DND-41 (cell line): ENCODE measurements around the gene GCFC2.

Source experiments
- ATAC-seq: fragments of 200-7000 bp; cut with Tn5 transposase; 3 replicates; pipeline ENCODE4 v1.9.1; 2021; ENCODE audit warnings: low read depth; ENCODE audit not compliant: insufficient read depth
- DNase-seq: peaks from one replicate; pipeline ENCODE4 v3.0.0-alpha.2; 2020
- H2AFZ ChIP-seq: 2 replicates; pipeline ENCODE4 v1.6.0; 2012; ENCODE audit warnings: low read depth, low read length
- H3K27ac ChIP-seq: 2 replicates; pipeline ENCODE4 v1.5.1; 2012; ENCODE audit warnings: low read length, inconsistent platforms
- H3K27me3 ChIP-seq: fragments of 200-600 bp; sonication (generic); 2 replicates; pipeline ENCODE4 v1.6.0; 2012; ENCODE audit warnings: low read length, mild to moderate bottlenecking, inconsistent platforms; ENCODE audit not compliant: insufficient read depth, poor library complexity
- H3K36me3 ChIP-seq: 2 replicates; pipeline ENCODE4 v1.5.1; 2012; ENCODE audit warnings: low read length, inconsistent platforms; ENCODE audit not compliant: insufficient read depth
- H3K4me1 ChIP-seq: 2 replicates; pipeline ENCODE4 v1.5.1; 2012; ENCODE audit warnings: mild to moderate bottlenecking, low read length; ENCODE audit not compliant: insufficient read depth
- H3K4me2 ChIP-seq: 2 replicates; pipeline ENCODE4 v1.6.0; 2012; ENCODE audit warnings: mild to moderate bottlenecking, moderate library complexity, low read length, inconsistent platforms; ENCODE audit not compliant: insufficient read depth
- H3K4me3 ChIP-seq, 2 experiments: fragments of 200-600 bp in 1 of 2; shearing (Covaris generic) in 1 of 2; 2 replicates each; pipeline ENCODE4 v1.5.1; 2012 to 2016; ENCODE audit warnings: inconsistent platforms in 2 of 2, low read length in 2 of 2, mild to moderate bottlenecking in 2 of 2, low read depth in 1 of 2, moderate library complexity in 1 of 2
- H3K79me2 ChIP-seq: 2 replicates; pipeline ENCODE4 v1.6.0; 2012; ENCODE audit warnings: low read length, inconsistent platforms; ENCODE audit not compliant: insufficient read depth
- H3K9ac ChIP-seq: 2 replicates; pipeline ENCODE4 v1.6.0; 2012; ENCODE audit warnings: low read depth, mild to moderate bottlenecking, inconsistent platforms, low read length, moderate library complexity
- H3K9me3 ChIP-seq: 2 replicates; pipeline ENCODE4 v1.5.1; 2012; ENCODE audit warnings: low read length, moderate library complexity, mild to moderate bottlenecking, inconsistent platforms; ENCODE audit not compliant: insufficient read depth, severe bottlenecking
- H4K20me1 ChIP-seq: 2 replicates; pipeline ENCODE4 v1.6.0; 2012; ENCODE audit warnings: low read length; ENCODE audit not compliant: insufficient read depth
- CTCF ChIP-seq: IDR thresholded peaks from 2 replicates; pipeline ENCODE4 v1.5.1; 2012; ENCODE audit warnings: borderline replicate concordance, low read length, moderate library complexity, mild to moderate bottlenecking; ENCODE audit not compliant: poor library complexity, severe bottlenecking; ENCODE audit errors: extremely low read depth
- EZH2 ChIP-seq: IDR thresholded peaks from 3 replicates; pipeline ENCODE4 v1.6.1; 2012; ENCODE audit warnings: borderline replicate concordance, low read depth, mild to moderate bottlenecking, moderate library complexity, low read length, inconsistent platforms; ENCODE audit not compliant: severe bottlenecking

Gene GCFC2

GRCh38 chr2:75667884-75668283 lies 42.8 kb downstream of the GCFC2 start:
- no peak overlapping the region for H3K4me3 ChIP-seq
- H3K27me3 ChIP-seq, result no peaks in the 10 kb centered on the region
- H3K4me1 ChIP-seq, result no peaks in the 10 kb centered on the region
- no peaks in the 10 kb centered on the region for H3K9me3 ChIP-seq
- H3K27ac ChIP-seq, result no peak overlapping the region
- peaks cover 65% of the 10 kb centered on the region for H3K36me3 ChIP-seq
- ATAC-seq (no peak), DNase-seq (no peak)
- TF ChIP-seq CTCF (no peak), EZH2 (no peak)
- H3K9ac ChIP-seq, result no peak overlapping the region
- H2AFZ ChIP-seq, result no peak overlapping the region
- no peaks in the 10 kb centered on the region for H3K79me2 ChIP-seq
- no peaks in the 10 kb centered on the region for H4K20me1 ChIP-seq
- no peak overlapping the region for H3K4me2 ChIP-seq

- H3K27me3 ChIP-seq, result no peaks in the 10 kb centered on the region
- no peak for TF ChIP-seq CTCF
- no peak for TF ChIP-seq EZH2
- H3K4me1 ChIP-seq, result no peaks in the 10 kb centered on the region
- ATAC-seq, result no peak
- no peak for DNase-seq
- H3K27ac ChIP-seq, result no peak overlapping the region
- no peak overlapping the region for H3K9ac ChIP-seq
- H3K4me3 ChIP-seq, result no peak overlapping the region
- no peaks in the 10 kb centered on the region for H4K20me1 ChIP-seq
- H3K4me2 ChIP-seq, result no peak overlapping the region
- no peaks in the 10 kb centered on the region for H3K9me3 ChIP-seq
- peaks cover 68% of the 10 kb centered on the region for H3K36me3 ChIP-seq
- no peak overlapping the region for H2AFZ ChIP-seq
- H3K79me2 ChIP-seq, result no peaks in the 10 kb centered on the region
These were observed 43.8 kb downstream of the GCFC2 start for GRCh38 chr2:75666911-75667310.

- no peaks in the 10 kb centered on the region for H3K9me3 ChIP-seq
- no peak overlapping the region for H3K4me3 ChIP-seq
- no peak overlapping the region for H3K27ac ChIP-seq
- ATAC-seq (no peak), DNase-seq (no peak)
- no peak overlapping the region for H3K4me2 ChIP-seq
- no peak for TF ChIP-seq CTCF
- no peak for TF ChIP-seq EZH2
- peaks cover 94% of the 10 kb centered on the region for H3K36me3 ChIP-seq
- no peaks in the 10 kb centered on the region for H3K27me3 ChIP-seq
- peaks cover 8% of the 10 kb centered on the region for H3K79me2 ChIP-seq
- no peaks in the 10 kb centered on the region for H3K4me1 ChIP-seq
- no peak overlapping the region for H2AFZ ChIP-seq
- H4K20me1 ChIP-seq, result no peaks in the 10 kb centered on the region
- no peak overlapping the region for H3K9ac ChIP-seq
These were observed 52.9 kb downstream of the GCFC2 start for GRCh38 chr2:75657798-75658197.

- no peak for DNase-seq
- peaks cover 93% of the 10 kb centered on the region for H3K36me3 ChIP-seq
- ATAC-seq, result no peak
- no peaks in the 10 kb centered on the region for H3K27me3 ChIP-seq
- H3K4me2 ChIP-seq, result no peak overlapping the region
- H3K4me3 ChIP-seq, result no peak overlapping the region
- no peaks in the 10 kb centered on the region for H3K4me1 ChIP-seq
- H3K9ac ChIP-seq, result no peak overlapping the region
- no peaks in the 10 kb centered on the region for H4K20me1 ChIP-seq
- TF ChIP-seq CTCF, result no peak
- TF ChIP-seq EZH2, result no peak
- peaks cover 8% of the 10 kb centered on the region for H3K79me2 ChIP-seq
- no peaks in the 10 kb centered on the region for H3K9me3 ChIP-seq
- H2AFZ ChIP-seq, result no peak overlapping the region
- no peak overlapping the region for H3K27ac ChIP-seq
These were observed 54.2 kb downstream of the GCFC2 start for GRCh38 chr2:75656563-75656962.
